OCI-M2 (cell line): ENCODE measurements around the gene LCLAT1.
"Not testable (repeated sequence)": the region's sequence is repeated elsewhere in the genome, so short reads cannot be mapped to it uniquely, and the experiment has no call there.

Source experiments
- DNase-seq: peaks from one replicate; lab custom pipeline; 2025; ENCODE audit not compliant: unreplicated experiment; lab: John Stamatoyannopoulos, UW

LCLAT1 gene

DNA sequence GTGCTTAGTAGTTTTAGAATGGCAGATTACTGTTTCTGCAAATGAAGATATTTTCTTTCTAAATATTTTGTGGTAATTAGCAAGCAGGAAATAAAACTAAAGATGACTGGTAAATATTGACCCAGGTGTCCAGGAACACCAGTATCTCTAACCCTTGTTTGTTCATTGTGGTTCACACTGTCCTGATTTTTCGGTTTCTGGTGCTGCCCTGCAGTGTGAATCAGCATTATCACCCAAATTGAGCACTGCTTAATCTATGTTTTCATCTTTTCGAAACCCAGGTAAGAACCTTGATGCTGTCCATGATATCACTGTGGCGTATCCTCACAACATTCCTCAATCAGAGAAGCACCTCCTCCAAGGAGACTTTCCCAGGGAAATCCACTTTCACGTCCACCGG is 192.8 kb downstream of the LCLAT1 start:
- DNase-seq = no peak

DNA sequence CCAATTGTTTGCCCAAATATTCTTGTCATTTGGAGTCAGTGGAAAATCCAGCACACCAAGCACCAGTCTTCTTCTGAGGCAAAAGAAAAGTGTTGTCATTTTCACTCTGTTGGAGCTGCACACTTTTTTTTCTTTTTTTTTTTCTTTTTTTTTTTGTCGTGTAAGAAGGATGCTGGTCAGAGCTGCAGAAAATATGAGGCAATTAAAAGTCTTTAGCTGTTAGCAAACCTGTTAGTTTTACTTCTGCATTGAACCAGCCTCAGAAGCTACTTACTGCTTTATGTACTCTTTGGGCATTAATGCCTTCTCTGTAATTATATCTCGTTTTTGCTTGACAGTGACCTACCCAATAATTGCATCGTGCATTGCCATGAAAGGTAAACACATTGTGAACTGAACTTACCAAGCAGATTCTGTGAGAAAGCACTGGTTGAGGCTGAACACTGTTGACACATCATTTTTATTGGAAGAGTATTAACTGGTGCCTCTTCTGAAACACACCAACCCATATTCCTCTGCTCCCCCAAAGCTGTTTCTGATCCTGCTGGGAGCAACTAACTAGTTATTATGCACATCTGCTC is 194.8 kb downstream of the LCLAT1 start:
- DNase-seq = no peak

DNA sequence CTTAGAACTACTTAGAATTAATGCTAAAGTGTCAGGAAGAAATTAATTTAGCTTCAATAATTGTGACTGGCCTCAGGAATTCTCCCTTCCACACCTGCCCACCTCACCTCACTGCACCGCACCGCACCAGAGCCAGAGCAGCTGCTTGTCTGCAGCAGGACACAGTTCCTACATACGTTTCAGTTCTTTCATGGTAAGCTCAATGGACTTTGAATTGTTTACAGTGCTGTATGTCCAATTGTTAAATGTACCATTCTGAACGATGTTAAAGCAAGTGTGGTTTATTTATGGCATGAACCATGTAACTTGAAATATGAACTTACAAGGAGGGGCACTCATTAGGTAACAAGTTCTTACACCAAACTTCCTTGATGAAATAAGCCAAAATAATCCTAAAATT is 196.0 kb downstream of the LCLAT1 start:
- not testable (repeated sequence) for DNase-seq

DNA sequence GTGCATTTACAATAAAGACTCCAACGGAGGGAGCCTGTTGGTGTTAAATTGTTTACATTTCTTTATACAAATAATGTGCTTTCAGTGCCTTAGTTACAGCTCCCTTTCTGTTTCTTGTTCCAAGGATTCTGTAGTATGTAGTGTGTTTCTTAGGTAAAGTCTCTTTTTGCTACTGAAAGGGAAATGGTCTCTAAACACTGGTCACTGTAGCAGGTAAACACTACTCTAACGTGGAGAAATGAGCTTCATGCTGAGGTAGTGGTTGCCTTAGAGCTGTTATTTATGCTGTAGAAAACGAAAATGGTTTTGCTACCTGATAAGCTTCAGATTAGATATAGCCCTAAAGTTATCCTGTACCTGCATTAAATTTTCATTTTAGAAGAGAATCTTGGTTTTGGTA is 196.6 kb downstream of the LCLAT1 start:
- no peak for DNase-seq

DNA sequence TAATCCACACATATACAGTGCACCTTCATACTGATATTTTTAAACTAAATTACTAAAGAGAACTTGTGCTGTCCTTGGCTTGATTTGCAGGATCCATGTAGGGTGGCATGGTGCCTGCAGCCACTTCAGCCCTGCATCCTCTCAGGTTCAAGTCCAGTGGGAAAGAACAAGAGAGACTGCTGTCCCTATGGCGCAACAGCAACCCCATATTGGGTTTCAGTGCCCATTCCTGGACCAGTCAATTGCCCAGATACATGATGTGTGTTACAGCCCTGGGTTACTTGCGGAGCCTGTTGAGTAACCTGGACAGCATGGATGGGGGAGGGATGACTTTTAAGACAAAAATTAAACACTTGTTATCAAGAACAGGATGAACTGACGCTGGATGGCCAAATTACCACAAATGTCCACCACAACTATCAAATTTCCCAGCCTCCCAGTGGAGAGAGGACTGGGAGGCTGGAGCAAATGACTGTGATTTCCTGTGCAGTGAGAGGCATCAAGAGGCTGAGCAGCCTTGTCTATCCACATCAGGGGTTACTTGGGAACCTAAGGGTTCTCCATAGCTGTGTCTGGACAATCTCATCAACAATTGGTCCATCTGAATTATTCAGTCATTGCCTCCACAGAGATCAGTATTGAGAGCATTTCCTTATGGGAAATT is 198.2 kb downstream of the LCLAT1 start:
- DNase-seq = no peak

DNA sequence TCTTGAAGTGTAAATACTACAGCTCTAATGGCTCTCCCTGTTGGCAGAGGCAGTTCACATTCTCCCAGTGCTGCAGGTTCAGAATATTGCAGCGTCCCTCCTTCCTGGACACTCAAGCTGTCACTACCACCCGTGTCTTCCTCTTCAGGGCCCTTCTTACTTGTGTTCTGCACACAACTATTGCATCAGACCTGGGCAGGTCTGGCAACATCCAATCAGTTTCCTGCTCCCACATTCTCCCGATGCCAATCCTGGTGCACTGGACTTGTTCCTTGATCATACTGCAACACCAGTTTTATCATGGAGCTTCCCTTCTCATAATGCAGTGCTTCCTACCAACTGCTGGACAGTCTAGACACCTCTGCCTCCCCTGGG is 198.7 kb downstream of the LCLAT1 start:
- DNase-seq = no peak

DNA sequence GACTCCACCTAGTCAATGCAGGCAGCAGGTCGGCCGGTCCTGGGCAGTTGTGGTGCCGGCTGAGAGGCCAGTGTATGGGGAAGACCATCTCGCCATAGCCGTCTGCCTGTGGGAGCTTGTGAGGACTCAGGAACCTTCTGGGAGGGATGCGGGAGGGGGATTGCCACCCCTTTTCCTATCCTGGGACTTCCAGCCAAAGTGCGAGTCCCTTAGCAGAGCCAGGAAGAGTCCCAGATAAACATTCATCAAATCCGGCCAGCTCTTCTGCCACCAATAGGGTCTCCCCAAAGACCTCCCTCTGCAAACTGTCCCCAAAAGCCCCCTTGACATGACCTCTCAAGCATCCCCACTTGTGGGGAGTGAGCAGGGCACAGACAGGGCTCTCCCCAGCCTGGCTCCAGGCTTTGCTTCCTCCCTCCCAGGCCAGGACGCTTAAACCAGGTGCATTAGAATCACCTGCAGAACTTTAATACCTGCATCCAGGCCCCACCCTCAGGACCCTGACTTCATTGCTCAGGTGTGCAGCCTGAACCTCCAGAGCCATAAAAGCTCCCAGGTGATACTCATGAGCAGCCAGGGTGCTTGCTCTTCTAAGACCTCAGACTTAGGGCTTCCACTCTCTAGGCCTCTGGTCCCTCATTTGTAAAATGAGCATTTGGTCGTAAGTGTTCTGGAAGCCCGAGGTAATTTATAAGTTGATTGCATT is 200.9 kb downstream of the LCLAT1 start:
- no peak for DNase-seq

DNA sequence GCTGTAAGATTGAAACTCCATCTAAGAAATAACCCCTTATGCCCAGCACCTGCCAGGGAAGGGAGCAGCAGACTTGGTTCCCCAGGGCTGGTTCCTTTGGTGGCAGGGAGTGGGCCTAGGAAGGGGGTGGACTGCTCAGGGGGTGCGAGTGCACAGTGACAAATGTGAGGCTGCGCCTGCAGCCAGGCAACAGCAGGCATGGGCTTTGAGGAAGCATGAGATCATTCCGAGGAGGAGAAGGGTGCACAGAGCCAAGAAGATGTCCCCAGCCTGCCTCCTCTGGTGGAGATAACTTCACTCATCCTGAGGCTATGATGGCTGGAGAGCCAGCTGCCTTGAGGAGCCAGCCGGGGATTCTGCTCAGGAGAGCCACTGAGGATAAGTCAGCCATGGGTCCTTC is 202.2 kb downstream of the LCLAT1 start:
- DNase-seq = no peak

DNA sequence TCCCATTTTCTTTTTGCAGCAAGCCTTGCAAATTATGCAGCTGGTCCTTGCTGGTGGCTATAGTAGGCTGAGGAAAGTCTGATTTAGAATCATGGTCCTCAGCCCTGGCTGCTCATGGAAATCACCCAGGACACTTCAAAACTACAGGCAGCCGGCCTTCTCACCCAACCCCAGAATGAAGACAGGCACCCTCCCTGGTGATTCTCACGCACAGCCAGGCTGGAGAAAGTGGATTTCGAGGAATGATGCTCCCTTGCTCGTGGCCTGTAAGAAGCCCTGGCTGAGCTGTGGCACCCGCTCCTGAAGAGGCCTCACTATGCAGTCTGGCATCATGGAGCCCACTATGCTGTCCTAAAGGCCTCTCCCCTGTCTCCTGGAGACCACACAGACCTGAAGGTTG is 202.8 kb downstream of the LCLAT1 start:
- no peak for DNase-seq

DNA sequence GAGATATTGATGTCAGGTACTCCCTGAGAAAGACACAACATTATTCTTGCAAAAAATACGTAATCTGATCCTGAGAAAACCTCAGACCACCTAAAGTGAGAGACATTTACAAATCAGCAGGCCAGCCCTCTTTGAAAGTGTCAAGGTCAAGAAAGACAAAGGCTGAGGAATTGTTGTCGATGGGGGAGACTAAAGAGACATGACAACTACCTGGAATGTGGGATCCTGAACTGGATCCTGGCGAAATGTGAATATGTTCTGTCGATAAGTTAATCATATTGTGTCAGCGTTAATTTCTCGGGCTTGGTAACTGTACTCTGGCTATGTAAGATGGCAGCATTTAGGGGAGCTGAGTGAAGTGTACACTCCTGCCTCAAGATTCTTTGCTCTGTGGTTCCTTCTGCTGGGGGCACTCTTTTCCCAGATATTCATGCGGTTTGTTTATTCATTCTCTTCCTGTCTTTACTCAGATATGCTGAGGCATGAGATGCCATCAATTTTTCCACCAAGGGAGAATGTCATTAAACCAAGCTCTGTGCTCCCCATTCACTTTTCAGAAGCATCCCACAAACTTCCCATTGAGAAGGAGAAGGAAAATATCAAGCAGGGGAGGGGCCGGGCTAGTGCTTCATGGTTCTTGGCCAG is 205.3 kb downstream of the LCLAT1 start:
- no peak for DNase-seq

DNA sequence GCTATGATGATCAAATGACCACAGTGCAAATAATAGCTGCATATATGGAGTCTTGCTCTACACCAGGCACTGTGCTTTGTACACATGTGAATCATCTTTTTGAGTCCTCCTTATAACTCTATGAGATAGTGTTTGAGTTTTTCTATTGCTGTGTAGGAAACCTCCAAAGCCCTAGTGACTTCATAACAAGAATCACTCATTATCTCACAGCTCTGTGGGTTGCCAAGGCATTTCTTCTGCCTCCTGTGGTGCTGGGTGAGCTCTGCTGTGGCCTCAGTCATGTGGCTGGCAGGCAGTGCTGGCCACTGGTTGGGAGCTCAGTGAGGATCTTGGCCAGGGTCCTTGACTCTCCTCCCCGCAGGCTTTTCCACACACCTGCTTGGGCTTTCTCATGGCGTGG is 206.8 kb downstream of the LCLAT1 start:
- DNase-seq = no peak

DNA sequence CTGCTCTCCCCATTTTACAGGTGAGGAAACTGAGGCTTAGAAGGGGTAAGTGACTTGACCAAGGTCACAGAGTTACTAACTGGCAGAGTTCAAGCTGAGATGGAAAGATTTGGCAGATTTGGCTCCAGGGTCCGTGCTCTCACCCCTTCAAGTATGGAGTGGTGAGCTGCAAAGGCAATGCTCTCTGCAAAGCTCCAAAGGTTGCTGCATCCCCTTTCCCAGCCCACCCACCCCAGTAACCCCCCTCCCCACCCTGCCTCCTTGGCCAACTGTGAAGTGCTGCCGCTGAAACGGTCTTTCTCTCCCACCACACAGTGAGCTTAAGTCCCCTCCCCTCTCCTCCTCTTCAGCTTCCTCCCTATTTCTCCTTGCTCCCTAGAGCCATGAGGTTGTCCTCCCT is 207.4 kb downstream of the LCLAT1 start:
- no peak for DNase-seq

DNA sequence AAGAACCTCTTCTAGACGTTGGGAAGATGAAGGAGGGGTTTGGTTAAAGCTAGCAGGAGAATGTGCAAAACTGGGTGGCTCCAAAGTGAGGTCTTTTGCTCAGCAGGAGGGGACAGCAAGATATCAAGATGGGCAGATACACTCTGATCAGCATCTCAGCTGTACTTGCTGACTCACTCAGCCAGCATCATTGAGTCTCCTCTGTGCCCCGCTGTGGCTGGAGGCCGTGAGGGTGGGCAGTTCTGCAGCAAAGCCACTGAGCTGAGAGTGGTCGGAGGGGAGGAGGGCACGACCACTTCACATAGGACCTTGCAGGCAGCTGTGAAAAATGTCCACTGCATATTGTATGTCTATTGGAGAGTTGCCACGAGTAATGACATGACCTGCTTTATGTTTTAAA is 208.2 kb downstream of the LCLAT1 start:
- DNase-seq = no peak

DNA sequence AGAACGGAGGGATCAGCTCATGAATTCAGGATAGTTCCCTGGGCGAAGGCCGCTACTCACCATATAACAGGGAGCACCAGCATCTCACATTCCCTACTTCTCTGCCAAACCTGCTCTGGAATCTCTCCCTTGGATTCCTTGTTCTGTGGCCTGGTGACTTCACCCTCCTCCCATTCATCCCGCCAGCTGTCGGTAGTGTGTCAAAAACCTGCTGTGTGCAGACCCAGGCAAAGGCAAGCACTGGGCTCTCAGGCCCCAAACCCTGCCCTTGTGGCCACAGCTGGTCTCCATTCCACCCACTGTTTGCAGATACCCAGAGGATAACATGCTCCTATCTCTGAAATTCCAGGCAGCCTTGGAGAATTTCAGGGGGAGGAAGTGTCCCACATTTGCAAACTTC is 208.6 kb downstream of the LCLAT1 start:
- no peak for DNase-seq

DNA sequence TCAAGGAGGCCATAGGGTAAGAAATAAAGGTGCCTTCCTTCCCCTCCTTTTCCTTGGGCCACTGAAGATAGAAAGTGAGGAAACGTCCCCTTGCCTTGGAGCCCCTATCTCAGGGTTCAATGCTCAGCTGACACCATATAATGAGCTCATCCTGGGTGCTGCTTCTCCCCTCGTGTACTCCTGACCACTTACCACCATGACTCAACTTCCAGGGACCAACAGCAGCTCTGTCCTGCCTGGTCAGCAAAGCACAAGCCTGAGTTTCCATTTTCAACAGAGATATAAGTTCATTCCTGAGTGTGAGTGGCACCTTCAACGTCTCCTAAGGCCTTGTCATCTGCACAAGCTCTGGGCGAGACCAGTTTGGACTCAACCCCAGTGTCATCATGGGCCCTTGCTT is 209.0 kb downstream of the LCLAT1 start:
- no peak for DNase-seq

DNA sequence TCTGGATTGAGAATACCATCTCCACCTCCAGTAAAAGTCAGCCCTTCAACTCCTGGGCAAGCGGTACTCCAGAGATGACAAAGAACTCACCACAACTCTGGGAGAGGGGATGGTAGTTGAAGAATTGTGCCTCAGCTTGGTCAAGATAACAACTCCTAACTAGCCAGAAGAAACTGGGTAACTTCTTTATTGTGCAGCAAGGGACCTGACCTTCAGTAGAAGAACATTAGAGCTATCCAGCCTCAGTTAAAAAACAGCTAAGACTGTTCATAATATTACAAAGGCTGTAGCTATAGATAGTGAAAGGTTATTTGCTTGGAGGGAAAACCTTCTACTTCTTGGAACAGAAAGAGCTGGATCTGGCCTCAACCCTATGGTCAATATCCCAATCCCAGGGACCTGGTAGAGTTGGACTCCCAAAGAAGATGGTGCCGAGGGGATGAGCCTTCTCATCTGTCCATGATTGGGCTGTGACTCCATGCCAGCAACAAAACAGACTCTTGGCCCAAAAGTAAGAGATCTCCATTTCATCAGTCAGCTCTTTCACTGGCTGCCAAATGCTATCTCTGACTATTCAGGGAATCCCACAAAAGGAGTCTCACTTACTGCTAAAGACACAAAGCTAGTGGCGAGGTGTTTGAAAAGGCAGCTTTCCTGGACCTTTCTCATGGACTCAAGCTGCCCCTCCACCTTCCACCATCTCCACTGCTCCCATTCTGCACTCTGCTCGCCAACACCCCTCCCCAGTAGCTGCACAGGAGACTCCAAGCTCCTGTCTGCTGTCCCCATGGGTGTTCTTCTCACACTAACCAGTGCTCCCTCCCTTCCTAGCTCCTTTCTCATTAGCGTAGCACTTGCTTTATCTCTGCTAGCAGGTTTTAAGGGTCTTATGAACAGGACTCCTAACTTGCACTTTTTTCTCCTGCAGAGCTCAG is 214.4 kb downstream of the LCLAT1 start:
- no peak for DNase-seq

DNA sequence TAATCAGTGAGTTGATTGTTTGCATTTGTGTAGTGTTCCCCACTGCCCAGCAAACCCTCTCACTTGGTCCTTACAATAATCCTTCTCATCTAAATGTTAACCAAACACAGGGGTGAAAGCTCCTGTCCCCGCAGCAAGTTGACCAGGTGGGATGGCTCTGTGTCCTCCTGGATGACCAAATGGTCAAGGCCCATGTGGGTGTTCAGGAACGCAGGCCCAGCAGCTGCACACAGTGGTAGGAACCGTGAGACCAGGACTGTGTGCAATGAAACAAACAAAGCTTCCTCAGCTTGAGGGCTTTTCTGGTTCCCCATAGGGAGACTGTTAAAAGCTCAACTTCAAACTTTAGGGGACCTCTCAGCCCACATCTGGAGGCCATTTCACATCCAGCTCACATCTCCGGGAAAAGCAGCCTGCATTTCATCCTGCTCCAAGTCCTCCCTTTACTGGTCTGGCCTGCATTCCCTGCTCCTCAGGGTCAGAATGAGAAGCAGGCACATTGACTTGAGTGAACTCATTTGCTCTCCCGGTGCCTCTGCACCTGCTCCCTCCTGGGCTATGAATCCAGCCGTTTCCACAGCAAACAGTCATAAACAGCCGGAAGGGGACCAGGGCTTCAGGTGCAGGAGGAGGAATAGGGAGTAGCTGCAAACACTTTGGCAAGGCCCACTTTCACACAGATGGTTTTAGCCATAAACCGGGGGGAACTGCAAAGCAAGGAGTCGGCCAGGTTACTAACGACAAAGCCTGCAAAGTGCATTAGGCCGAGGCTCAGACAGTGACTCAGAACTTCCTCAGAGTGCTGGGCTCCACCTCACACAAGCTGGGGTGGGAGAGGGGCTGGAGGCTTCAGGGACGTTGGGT is 215.5 kb downstream of the LCLAT1 start:
- DNase-seq = no peak

DNA sequence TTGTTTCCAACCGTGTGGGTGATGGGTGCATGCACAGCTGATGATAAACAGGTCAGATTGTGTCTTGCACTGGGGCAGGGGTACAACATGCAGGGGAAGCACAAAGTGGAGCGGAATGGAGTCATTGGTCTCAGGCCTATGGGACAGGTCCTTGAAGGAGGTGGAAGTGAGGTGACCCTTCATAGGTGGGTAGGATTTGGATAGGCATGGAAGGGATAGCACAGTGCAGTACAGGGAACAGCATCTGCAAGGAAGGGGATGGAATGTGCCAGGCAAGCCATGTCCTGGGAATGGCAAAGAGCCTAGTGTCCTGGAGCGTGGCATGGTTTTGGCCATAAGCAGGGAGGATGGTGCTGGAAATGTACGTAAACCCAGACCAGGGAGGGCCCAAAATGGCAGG is 216.3 kb downstream of the LCLAT1 start:
- DNase-seq = no peak

DNA sequence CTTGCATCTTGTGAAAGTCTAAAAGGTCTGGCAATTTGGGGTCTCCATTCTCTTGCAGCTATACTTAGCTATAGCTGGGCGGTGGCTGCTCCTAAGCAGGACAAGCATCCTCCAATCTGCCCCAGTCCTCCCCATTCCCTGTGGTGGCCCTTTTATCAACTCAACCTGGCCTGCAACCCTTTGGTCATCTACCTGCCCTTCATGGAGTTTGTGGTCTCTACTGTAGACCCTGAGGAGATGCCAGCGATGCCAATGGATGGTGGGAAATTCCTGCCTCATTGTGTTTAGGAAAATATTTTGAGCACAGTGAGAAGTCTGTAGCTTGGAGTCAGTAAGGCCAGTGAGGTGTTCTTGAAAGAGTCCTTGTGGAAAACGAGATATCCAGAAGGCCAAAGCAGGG is 216.8 kb downstream of the LCLAT1 start:
- no peak for DNase-seq

DNA sequence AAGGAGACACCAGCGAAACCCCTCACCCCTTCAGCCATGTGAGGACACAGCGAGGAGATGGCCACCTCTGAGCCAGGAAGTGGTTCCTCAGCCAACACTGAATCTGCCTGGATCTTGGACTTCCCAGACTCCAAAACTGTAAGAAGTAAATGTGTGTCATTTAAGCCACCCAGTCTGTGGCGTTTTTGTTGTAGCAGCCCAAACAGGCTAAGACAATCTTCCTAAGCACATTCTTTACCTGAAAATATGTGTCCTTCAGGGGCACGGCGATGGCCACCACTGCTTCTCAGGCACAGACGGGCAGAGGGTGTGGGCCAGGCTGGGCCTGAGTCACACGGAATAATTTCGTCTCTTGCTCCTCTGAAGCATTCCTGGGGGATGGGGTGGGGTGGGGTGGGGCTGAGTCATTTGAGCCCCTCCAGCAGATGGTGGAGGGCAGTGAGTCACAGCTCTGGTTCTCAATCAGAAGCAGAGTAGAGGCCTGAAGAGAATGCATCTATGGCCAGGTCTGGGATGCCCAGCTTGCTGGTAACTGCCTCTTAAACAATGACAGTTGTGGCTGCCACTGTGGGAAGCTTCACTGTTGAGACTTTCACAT is 217.8 kb downstream of the LCLAT1 start:
- no peak for DNase-seq
